ENCODE measurements around the gene NANOS2.
A peak's percentile ranks its signal among the peaks of the same experiment; 100 is the strongest.
"Not testable (repeated sequence)": the region's sequence is repeated elsewhere in the genome, so short reads cannot be mapped to it uniquely, and the experiment has no call there.

Gene NANOS2

DNA sequence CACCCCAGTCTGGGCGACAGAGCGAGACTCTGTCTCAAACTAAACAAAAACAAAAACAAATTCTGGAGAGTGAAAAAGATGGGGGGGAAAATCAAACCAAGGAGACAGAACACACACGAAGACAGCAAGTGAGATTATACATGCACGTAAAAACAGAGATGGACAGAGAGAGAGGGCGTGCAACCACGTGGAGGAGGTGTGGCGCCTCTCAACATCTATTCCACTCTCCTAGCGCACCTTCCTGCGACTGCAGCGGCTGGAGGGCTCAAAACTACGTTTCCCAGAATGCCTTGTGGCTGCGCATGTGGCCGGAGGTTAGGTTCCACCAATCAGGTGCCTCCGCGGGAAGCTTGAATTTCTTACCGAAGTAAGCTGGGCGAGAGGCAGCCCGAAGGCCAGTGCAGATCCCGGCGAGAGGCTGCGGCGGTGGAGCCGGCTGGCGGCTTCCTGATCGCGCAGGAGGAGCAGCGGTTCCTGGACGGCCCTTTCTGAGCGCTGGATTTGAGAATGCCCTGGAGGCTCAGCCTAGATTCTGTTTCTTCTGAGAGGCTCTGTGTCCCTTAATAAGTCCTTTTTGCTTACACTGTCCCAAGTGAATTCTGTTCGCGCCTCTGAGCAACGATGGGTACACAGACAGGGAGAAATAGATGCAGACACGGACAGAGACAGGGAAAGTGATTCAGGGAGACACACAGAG, 13.1 kb upstream of the NANOS2 start:
- peak; percentile 63 for DNase-seq (ENCODE audit: low read depth)

DNA sequence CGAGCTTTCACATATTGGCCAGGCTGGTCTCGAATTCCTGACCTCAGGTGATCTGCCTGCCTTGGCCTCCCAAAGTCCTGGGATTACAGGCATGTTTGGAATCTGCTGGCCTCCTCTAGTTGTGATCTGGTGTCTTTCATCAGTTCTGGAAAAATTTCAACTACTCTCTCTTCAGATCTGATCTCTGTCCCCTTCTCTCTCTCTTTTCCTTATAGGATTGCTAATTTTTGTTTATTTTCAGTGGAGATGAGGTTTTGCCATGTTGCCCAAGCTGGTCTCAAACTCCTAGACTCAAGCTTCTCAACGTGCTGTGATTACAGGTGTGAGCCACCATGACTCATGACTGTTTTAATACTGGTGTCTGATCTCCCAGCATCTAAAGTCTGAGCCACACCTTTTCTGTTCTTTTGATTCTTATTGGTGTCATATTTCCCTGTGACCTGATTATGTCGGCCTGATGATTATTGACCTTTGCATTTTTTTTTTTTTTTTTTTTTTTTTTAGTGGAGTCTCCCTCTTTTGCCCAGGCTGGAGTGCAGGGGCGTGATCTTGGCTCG, 10.4 kb upstream of the NANOS2 start:
- no peak for DNase-seq (ENCODE audit: low read depth)

DNA sequence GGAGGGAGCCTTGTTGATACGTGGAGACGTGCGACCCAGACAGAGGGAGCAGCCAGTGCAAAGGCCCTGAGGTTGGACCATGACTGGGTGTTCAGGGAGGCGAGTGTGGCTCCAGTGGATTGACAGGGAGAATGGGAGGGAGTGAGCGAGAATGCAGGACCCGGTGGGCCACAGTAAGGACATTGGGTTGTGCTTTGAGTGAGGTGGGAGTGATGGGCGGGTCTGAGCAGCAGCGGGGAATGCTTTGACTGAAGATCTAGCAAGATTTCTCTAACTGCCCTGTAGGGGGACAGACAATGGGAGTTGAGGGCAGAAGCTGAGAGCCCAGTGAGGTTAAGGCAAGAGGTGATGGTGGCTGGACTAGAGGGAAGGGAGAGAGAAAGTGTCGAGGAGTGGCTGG, 7.7 kb upstream of the NANOS2 start:
- no peak for DNase-seq (ENCODE audit: low read depth)

DNA sequence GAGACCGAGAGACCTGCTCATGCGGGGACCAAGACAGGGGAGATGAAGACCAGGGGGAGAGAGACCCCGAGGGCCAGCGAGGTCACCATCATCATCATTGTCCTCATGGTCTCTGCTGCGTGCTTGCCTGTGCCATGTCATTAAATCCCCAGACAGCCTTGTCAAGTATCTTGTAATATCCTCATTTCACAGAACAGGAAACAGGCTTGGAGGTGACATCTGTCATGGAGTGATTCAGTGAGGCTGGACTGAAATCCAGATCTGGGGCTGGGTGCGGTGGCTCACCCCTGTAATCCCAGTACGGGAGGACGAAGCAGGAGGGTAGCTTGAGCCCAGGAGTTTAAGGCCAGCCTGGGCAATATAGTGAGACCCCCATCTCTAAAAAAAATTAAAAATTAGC, 5.9 kb upstream of the NANOS2 start:
- no peak for DNase-seq (ENCODE audit: low read depth)

DNA sequence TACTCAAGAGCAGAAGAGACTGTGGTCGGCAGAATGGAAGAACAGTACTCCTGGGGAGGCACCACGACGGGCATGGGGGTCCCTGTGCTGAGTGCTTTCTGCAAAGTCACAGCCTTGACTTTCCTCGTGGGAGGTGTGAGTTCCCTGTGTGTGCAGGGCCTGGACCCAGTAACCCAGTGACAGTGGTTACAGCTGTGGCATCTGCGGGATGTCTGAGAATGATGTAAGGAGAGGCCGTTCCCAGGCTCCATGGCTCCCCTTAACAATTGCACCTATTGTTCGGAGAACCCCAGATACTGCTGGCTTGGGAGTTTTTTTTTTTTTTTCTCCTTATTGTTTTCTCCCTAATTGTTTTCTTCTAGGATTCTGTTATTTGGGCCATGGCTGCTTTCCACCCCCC, 5.1 kb upstream of the NANOS2 start:
- DNase-seq (ENCODE audit: low read depth) = no peak

DNA sequence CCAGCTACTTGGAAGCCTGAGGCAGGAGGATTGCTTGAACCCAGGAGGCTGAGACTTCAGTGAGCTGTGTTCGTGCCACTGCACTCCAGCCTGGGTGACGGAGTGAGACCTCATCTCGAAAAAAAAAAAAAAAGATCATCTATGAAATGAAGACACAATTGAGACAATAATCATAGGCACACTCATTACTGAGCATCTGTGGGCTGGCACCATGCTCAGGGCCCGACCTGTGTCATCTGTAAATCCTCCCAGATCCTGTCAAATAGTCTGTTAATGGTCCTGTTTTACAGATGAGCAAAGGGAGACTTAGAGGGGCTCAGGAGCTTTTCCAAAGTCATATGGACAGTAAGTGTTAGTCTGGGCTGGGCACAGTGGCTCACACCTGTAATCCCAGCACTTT, 4.1 kb upstream of the NANOS2 start:
- no peak for DNase-seq (ENCODE audit: low read depth)

DNA sequence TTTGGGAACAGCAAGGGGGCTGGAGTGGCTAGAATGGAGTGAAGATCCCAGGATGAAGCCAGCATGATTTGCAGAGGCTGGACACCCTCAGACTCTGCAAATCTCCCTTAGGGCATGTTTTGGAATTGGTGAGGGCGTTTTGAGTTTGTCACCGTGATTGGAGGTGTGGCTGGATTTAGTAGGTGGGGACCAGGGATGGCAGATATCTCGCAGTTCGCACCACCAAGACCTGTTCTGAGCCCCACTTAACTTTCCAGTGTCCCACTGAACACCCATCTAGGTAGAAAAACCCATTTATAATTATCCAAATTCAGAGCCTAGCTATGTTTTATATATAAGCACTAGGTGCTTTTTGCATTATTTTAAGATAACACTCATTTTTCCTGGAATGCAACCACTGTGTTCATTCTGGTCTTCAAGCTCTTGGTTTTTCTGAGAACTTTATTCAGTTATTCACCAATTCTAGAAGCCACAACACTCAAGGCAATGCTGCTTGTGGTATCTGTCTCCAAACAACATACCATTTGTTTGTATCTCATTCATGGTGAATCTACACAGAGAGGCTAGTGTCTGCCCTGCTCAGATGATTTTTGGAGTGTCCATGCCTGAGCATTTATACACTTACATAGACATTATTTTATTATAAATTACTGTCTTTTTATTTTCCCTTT, 3.0 kb upstream of the NANOS2 start:
- no peak for DNase-seq (ENCODE audit: low read depth)

DNA sequence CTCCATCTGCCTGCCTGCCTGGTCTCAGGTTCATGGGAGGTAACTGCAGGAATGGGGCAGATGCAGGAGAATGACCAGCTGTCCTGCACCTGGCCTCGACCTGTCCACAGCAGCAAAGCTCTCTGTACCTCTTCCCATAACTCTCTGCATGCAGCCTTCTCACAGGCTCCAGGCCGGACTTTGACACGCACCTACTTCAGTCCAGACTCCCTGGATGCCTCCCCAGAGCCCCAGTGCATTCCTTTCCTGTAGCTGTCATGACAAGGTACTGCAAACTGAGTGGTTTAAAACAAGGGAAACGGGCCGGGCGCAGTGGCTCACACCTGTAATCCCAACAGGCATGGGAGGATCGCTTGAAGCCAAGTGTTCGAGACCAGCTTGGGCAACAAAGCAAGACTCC, 3.3 kb downstream of the NANOS2 start:
- DNase-seq (ENCODE audit: low read depth) = no peak

DNA sequence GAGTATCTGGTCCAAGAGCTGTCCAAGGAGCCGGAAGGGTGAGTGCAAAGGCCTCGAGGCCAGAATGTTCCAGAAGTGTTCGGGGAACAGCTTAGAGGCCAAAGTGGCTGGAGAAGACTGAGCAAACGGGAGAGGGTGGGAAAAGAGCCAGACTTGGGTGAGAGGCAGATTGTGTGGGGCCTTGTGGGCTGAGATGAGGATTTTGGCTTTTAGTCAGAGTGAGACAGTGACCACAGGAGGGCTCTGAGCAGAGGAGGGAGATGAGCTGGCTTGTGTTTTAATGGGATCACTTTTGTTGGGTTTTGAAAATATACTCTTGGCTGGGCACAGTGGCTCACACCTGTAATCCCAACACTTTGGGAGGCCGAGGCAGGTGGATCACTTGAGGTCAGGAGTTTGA, 5.6 kb downstream of the NANOS2 start:
- DNase-seq (ENCODE audit: low read depth) = no peak

DNA sequence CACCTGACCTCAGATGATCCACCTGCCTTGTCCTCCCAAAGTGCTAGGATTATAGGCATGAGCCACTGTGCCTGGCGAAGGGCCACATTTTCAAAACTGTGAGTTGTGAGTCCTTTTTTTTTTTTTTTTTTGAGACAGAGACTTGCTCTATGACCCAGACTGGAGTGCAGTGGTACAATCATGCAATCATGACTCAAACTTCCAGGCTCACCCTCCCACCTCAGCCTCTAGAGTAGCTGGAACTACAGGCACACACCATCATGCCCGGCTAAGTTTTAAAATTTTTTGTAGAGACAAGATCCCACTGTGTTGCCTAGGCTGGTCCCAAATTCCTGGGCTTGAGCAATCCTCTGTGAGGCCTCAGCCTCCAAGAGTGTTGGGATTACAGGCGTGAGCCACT, 8.4 kb downstream of the NANOS2 start:
- DNase-seq (ENCODE audit: low read depth) = peak; percentile 43

DNA sequence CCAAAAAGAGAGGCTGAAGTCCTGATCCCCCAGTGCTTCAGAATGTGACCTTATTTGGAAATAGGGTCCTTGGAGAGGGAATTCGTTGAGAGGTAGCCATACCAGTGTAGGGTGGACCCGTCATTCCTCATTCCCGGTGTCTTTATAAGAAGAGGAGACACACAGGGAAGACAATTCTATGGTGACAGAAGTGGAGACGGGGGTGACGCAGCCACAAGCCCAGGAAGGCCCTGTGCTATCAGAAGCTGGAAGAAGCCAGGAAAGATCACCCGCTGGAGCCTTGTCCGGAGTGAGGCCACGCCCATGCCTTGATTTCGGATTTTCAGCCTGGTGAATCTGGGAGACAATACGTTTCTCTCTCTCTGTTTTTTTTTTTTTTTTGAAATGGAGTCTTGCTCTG, 9.6 kb downstream of the NANOS2 start:
- DNase-seq (ENCODE audit: low read depth) = no peak

DNA sequence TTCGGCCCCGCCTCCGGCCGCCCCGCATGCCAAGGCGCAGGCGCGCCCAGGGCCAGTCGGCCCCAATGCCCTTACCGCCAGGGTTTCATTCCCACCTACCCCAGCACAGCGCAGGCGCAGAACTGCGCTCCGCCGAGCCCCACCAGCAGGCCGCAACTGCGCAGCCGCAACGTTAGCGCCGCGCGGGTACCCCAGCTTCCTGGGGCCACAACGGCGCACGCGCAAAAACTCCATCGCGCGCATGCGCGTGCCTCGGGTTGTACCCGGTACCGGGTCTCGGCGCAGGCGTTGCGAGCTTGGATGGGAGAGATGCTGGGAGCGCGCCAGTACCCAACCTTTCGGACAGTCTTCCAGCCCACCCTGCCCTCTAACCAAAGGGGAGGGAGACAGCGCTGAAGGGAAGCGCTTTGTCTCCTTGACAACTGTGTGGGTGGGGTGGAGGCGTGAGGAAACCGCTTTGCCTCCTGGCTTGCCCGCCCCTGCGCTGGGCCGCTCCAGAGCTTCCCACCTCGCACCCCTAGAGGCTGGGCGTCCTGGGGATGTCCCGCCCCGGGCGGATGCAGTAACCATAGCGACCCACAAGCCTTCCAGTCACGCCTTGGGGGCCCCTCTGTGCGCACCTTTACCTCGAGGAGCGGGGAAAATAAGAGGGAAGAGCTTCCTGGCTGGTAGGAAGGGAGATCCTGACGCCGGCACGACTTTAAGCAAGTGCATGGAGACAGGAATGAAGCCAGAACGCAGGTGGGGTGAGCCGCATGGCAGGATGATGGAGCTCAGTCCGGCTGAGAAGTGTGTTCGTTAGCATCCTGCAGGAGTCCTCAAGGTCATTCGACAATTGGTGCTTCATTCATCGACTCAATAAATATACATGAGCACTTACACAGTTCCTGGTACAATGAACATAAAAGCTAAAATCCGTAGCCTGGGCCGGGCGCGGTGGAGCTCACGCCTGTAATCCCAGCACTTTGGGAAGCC, 11.6 kb downstream of the NANOS2 start:
- peak; percentile 93 for DNase-seq (ENCODE audit: low read depth)

DNA sequence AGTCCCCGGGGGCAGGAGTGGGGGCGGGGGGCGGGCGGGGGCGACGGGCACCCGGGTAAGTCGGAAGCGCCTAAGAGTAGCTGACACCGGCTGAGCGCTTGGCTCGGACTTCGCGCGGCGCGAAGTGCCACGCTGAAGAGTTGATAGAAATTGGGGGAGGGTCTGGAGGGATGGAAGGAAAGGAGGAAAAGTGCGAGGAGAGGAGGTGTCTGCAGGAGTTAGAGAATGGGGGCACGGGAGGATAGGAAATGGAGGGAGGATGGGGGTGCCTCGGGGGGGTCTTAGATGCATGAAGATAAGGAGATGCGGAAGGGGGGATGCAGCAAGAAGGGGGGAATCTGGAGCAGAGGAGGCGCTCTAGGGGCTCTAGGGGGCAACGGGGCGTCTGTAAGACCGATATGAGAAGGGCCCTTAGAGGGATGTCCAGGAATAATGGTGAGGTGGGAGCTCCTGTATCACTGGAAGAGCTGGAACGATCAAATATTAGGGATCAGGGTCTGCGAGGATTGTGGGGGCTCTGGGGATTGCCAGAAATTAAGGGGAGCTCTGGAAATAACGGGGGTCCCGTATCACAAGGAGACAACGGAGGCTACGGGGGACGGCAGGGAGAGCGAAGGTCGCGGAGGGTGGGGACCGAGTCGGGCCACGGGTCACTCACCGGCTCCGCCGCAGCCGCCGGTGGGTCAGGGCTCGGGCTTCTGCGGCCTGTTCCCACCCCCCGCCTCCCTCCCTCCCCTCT, 12.5 kb downstream of the NANOS2 start, which contains the start of gene MYPOP:
MYPOP (minus strand) TSS at position 702 of the 739 bp plus-strand sequence. CDS start 840 bp downstream, outside the sequence.
- no peak for DNase-seq (ENCODE audit: low read depth)

DNA sequence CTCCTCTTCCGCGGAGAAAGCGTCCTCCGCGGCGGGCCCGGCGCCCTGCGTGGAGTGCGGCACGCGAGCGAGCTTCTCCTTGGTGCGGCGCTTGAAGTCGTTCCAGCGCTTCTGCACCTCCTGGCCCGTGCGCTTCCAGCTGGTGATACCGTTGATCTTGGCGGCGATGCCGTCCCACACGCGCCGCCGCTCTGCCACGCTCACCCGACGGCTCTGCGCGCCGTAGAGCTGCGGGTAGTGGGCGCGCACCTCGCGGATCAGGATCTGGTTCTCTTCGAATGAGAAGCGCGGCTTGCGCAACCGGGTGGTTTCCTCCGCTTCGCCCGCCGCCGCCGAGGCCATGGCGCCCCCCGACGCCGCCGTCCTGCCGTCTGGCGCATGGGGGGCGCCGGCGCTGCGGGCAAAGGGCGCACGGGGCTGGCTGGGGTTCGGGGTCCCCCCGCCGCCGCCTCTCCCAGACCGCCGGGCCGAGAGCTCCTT, 13.1 kb downstream of the NANOS2 start:
- no peak for DNase-seq (ENCODE audit: low read depth)

DNA sequence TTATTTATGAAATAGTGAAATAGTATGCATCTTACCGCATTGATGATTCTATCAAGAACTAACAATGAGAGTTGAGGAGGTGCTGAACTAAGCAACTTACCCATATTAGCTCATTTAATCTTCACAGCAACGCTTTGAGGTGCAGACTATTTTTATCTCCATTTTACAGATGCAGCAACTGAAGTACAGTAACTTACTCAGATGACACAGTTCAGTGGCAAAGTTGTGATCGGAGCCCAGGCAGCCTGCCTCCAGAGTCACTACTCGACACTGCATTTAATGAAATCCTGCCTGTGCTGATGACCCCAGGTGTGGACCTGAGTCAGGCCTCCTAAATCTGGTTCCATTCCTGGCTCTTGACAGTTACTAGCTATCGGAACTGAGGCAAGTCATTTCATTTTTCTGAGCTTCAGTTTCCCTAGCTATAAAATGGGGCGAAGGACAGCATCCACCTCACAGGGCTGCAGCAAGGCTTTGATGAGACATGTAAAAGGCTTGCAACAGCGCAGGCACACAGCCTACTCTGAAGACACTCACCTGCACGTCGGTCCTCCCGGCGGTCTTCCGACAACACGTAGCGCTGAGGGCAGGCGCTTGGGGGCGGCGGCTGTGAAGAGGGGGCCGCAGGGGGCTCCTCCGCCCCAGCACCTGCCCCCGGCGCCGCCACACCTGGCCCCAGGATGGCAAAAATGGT, 13.7 kb downstream of the NANOS2 start:
- DNase-seq (ENCODE audit: low read depth) = no peak

DNA sequence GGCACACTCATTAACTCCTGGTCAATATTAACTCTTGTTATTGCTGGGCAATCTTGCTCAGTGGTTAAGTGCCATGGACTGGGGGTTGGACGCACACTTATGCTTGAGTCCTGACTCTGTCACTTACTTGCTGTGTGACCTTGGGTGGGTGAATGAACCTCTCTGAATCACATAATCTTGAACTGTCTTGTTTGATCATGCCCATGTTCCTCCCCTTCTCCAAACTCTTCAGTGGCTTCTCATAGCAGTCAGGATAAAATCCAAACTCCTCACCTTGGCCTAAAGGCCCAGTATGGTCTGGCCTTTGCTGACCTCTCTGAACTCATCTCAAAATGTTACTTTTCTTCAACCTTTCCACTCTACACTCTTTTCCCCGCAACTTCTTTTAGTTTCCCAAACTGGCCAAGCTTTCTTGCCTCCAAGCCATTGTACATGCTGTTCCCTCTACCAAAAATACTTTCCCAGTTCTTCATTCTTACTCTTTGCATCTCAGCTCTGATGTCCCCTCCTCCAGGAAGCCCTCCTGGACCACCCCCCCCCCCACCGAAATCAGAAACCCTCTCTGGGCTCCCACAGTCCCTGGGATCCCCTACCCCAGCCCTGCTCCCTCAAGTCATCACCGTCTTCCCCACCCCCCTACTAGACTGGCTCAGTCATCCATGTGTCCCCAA, 14.5 kb downstream of the NANOS2 start:
- DNase-seq (ENCODE audit: low read depth) = no peak

DNA sequence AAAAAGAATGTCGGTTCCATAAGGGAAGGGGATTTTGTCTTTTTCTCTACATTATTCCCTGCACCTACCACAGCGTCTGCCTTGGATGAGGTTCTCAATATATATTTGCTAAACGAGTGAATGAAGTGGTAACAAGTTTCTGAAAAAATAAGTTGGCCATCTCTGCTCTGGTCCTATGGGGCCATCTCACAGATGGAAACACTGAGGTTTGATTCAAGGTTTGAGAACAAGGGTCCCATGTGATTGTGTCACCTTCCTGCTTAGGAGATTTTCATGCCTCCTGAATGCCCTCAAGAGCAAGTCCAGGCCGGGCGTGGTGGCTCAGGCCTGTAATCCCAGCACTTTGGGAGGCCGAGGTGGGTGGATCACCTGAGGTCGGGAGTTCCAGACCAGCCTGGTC, 15.3 kb downstream of the NANOS2 start:
- no peak for DNase-seq (ENCODE audit: low read depth)

DNA sequence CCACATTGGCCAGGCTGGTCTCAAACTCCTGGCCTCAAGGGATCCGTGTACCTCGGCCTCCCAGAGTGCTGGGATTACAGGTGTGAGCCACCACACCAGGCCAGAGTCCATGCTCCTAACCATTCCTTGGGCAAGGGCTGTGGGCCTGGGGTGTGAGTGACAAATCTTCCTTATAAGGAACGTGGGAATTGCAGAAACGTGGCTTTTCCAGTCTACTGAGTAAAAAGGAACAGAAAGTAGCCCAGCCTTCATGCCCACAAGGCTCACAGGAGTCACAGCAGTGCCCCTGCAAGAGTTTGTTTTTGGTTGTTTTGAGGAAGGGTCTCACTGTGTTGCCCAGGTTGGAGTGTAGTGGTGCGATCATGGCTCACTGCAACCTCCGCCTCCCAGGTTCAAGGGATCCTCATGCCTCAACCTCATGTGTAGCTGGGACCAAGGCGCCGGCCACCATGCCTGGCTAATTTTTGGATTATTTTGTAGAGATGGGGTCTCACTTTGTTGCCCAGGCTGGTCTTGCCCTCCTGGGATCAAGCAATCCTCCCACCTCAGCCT, 17.2 kb downstream of the NANOS2 start:
- DNase-seq (ENCODE audit: low read depth) = no peak

DNA sequence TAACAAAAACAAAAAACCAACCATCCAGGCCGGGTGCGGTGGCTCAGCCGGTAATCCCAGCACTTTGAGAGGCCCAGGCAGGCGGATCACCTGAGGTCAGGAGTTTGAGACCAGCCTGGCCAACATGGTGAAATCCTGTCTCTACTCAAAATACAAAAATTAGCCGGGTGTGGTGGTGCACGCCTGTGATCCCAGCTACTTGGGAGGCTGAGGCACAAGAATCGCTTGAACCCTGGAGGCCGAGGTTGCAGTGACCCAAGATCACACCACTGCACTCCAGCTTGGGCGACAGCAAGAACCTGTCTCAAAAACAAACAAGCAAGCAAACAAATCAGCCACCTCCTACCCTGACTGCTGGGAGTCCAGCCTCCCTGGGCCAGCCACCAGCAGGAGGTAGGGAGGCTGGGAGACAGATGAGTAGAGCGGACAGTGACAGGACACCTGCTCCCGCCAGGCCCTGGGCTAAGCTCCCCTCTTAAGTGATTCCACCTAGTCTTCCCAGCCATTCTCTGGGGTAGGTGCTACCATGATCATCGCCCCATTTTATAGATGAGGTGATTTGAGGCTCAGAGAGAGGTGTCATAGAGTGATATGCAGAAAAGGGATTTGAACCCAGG, 18.5 kb downstream of the NANOS2 start:
- not testable (repeated sequence) for DNase-seq (ENCODE audit: low read depth)

All from stromal cell of bone marrow (primary cell).